K562 treated with DMSO at 1 percent for 12 hours (cell line): ENCODE results near the gene ESPNL. TPM values are rescaled to one million over a fixed set of nuclear protein-coding genes. Genes with fewer than 3 reads are reported as not detected.

Experiments used
- total RNA-seq: library from RNA; unstranded; fragments of 300-600 nt; gene quantifications from 2 replicates; pipeline ENCODE4 v1.2.3, GENCODE V29; 2022; ENCODE audit not compliant: insufficient read depth

The ESPNL gene, protein sequence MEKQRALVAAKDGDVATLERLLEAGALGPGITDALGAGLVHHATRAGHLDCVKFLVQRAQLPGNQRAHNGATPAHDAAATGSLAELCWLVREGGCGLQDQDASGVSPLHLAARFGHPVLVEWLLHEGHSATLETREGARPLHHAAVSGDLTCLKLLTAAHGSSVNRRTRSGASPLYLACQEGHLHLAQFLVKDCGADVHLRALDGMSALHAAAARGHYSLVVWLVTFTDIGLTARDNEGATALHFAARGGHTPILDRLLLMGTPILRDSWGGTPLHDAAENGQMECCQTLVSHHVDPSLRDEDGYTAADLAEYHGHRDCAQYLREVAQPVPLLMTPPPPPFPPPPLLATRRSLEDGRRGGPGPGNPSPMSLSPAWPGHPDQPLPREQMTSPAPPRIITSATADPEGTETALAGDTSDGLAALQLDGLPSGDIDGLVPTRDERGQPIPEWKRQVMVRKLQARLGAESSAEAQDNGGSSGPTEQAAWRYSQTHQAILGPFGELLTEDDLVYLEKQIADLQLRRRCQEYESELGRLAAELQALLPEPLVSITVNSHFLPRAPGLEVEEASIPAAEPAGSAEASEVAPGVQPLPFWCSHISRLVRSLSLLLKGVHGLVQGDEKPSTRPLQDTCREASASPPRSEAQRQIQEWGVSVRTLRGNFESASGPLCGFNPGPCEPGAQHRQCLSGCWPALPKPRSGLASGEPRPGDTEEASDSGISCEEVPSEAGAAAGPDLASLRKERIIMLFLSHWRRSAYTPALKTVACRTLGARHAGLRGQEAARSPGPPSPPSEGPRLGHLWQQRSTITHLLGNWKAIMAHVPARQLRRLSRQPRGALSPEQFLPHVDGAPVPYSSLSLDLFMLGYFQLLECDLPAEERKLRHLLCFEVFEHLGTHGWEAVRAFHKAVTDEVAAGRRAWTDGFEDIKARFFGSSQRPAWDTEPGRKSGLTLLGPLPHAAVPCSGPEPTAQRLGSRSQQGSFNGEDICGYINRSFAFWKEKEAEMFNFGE
- total RNA-seq = 0.33 TPM in 1 of 2 replicates, not detected in the other

GRCh38 chr2:238100049-238100820 is at the start of gene ESPNL:
ESPNL (plus strand) TSS chr2:238100340; CDS start chr2:238100420, 80 bp downstream.

DNA sequence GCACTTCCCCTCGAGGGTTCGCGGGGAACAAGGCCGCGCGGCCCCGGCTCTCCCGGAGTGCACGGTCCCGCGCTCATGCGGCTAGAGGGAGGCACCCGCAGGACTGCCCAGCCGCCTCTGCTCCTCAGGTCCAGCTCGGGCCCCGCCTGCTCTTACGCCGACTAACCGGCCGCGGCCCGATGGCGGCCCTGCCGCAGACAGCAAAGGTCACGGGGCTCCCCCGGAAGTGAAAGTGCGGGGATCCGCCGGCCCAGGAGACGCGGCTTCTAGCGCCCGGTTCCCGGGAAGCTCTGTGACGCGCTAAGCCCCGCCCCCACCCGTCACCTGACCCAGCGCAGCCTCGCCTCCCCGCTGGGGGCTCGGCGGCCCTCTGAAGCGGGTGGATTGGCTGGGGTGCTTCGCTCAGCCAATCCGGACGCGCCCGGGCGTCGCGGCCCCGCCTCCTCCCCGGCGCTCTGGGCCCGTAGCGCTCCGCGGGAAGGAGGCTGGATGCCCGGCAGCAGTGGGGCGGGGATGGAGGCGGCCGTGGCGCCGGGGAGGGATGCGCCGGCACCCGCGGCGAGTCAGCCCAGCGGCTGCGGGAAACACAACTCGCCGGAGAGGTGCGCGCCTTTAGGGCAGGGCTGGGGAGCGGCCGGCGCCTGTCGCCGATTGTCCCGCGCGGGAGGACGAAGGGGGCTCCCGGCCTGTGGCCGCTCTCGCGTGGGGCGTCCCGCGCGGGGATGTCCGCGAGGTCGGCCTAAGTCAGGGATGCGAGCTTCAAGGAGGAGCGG is 39.4 kb upstream of the ESPNL start, which contains the start of gene SCLY:
Gene SCLY, plus strand, starts transcription at position 460 of the 773 bp plus-strand sequence. Its CDS starts 54 bp downstream, at position 514.

GRCh38 chr2:238138331-238139195 is 38.4 kb downstream of the ESPNL start, which contains the start of gene KLHL30:
KLHL30 (plus strand) TSS chr2:238138668; CDS start chr2:238140755, 2,087 bp downstream.

DNA sequence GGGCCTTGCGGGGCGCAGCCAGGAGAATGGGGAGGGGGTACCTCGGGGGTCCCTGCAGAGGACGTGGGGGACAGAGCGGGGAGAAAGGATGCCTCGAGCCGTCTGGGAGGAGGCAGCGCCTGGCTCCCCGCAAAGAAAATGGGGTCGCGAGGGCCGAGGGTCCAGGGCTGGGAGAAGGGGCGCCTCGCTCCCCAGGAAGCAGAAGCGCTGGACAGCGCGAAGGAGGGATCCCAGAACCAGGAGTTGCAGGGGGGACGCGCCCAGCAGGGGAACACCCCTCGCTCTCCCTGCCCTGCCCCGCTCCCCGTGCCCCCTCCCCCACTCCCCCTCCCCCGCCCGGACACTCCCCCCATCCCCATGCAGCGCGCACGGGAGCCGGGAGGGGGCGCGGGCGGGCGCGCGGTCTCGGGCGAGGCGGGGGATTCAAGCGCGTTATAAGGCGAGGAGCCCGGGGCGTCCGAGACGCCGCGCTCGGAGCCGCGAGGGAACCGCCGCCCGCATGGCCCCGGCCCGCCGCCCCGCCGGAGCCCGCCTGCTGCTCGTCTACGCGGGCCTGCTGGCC is 58.5 kb downstream of the ESPNL start, which contains the start of gene ERFE:
Gene ERFE, plus strand, starts transcription at position 462 of the 562 bp plus-strand sequence. Its CDS starts 38 bp downstream, at position 500.

Other genes with a start within 250 kb of the ESPNL start
- gene RAMP1, start 240.7 kb upstream of the ESPNL start, total RNA-seq = not detected in 2 replicates
- gene UBE2F, start 133.3 kb upstream of the ESPNL start, total RNA-seq = 27.9 and 48.2 TPM in 2 replicates
- 9.7 and 18.2 TPM in 2 replicates for gene SCLY, start 39.3 kb upstream of the ESPNL start, total RNA-seq
- not detected in 2 replicates for gene KLHL30, start 38.3 kb downstream of the ESPNL start, total RNA-seq
- 22.4 and 27.9 TPM in 2 replicates for gene ERFE, start 58.6 kb downstream of the ESPNL start, total RNA-seq
- gene ILKAP, start 103.4 kb downstream of the ESPNL start, total RNA-seq = 26.2 and 39.8 TPM in 2 replicates
- gene HES6, start 139.7 kb downstream of the ESPNL start, total RNA-seq = 170 and 238 TPM in 2 replicates
- 0.42 and 0.91 TPM in 2 replicates for gene PER2, start 188.3 kb downstream of the ESPNL start, total RNA-seq
- gene TRAF3IP1, start 220.2 kb downstream of the ESPNL start, total RNA-seq = 4.8 and 6.8 TPM in 2 replicates